ENCODE measurements around the gene ACTN1.

ACTN1 gene

DNA sequence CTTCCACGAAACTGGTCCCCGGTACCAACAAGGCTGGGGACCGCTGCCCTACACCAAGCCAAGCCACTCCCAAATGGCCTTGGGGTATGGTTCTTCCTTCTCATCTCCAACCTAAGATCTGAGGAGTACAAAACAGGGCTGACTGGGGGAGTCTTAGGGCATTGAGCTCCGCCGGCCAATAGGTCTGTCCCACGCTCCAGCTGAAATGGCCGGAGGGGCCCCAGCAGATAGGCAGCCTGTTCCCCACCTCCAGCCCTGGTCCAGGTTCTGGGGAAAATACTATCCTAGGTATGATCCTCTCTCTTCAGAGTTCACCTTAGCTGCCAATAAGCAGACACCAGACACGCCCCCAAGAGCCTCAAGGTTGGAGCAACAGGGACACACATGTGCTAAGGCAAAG lies 90.2 kb downstream of the ACTN1 start:
- no peak for DNase-seq
- ATAC-seq = no peak

DNA sequence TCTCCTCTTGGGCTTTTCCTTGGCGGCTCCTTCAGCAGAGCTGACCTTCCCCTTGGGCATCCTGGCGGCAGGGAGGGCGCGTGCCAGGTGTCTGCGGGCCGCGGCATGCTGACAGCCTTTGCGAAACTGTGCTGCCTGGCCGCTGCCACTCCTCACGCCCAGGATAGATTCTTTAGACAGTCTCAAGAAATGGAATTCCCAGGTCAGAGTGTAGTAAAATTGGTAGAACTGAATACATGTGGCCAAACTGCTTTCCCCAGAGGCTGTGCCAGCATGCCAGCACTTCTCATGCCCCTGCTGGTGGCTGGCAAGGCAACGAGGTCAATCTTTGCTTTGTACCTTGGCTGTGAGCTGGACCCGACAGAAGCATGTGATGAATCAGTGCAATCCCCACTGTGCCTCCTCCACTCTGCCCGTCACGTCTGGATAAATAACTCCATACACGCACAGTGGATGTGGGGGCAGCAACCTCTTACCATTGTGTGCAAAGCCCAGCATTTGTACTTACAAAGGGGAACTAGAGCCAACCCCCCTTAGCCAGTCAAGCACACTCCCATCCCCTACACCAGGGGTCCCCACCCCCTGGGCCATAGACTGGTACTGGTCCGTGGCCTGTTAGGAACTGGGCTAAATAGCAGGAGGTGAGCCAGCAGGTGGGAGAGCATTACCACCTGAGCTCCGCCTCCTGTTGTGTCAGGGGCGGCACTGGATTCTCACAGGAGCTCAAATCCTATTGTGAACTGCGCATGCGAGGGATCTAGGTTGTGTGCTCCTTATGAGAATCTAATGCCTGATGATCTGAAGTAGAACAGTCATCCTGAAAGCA lies 90.9 kb downstream of the ACTN1 start:
- DNase-seq (no peak), ATAC-seq (no peak)

DNA sequence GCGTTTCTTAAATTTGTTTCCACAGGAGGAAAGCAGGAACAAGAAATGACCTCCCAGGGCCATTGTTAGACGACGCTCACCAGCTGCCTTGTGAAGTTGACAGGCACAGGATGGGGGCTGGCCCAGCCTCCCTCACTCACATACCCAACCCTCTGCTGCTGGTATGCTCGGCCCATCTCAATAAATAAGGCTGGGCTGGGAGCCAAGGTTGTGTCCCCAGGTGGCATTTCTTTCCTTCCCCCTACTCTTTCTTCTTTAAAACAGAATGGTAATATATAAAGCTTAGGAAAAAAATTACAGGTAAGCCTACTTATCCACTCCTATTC lies 93.0 kb downstream of the ACTN1 start:
- ATAC-seq (no peak), DNase-seq (no peak)

DNA sequence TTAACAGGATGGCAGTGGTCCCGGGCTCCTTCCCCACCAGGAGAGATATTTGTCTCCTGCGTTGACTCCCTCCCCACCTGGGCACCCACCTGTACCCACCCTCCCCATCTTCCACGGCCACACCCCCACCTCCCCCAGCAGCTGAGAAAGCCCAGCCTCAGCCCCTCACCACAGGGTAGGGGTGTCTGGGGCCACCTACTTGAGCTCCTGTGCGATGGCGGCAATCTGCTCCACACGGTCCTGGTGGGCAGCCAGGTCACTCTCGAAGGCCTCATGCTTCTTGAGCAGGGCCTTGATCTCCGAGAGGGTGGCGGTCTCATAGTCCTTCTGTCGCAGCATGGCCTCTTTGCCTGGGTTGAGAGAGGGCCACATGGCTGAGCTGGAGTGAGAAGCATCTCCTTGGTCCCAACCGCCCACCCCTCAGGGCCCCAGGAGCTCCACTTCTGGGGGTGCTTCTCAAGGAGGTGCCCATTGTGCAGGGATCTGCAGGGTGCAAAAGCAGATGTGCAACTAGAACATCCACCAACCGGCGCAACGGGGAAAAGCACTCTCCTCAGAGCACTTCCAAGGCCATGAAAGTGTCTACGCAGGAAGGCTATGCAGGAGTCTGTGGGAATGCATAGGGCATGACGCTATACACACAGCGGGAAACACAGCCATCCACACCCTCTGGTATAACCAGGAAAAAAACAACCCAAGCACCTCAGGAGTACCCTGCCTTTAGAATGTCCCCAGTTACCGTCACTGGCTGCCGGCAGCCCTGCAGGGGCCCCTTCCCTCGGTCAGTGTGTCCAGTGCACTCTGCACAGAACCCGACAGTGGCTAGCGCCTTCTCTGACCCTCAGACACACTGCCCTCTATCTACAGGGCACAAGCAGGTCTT lies 93.6 kb downstream of the ACTN1 start:
- ATAC-seq (no peak), DNase-seq (no peak)

DNA sequence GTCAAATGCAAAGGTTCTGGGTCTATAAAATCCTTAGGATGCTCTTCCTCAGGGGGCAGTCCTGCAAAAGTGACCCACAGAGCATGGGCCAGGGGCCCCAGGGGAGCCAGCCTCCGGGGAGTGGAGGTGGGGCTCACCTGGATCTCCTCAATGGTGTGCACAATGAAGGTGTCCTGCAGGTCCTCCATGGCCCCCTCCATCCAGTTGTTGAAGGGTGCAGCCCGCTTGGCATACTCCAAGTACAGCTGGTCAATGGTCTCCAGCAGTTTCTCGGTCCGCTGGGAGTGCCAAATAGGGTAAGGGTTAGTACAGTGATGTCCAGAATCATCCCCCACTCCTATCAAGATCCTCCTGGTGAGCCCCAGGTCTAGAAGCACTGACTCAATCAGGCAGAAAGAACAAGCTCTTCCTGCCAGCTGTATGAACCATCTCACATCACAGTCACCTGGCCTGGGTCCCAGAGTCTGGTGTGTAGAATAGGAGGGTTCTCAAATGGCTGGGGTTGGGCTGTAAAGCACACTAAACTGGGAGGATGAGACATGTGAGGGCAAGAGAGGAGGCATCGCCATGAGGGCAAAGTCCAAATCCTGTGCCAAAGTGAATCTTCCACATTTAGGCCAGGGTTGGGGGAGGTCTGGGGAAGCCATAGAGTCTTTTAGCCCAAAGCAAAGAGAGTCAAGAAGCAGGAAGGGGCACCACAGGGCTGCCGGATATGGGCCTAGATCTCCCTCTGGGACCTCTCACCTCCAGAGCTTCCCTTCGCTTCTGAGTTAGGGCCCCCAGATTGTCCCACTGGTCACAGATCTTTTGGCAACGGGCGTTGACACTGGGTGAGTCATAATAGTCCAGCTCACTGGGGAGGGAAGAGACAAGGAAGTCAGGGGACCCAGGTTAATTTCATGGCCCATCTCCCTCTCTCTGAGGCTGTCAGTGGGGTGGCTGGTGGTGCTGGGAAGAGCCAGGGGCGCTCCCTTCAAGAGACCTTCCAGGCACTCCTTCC lies 94.8 kb downstream of the ACTN1 start:
- ATAC-seq = no peak
- no peak for DNase-seq

DNA sequence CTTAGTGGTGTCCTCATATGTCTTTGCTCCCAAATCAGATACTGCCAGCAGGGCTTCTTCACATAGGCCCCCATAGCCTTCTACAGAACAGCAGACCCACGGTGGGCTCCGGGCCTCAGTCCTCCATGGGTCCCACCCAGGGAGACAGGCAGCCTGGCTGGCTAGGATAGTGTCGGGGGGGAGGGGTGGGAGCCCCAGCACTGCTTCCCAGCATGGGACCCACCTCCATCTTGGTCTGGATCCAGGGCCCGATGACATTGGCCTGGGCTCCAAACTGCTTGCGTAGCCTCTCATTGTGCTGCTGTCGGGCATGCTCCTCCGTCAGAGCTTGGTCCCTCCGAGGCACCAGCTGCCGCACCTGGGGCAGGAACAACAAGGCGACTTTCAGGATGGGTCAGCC lies 96.9 kb downstream of the ACTN1 start:
- ATAC-seq (no peak), DNase-seq (no peak)

DNA sequence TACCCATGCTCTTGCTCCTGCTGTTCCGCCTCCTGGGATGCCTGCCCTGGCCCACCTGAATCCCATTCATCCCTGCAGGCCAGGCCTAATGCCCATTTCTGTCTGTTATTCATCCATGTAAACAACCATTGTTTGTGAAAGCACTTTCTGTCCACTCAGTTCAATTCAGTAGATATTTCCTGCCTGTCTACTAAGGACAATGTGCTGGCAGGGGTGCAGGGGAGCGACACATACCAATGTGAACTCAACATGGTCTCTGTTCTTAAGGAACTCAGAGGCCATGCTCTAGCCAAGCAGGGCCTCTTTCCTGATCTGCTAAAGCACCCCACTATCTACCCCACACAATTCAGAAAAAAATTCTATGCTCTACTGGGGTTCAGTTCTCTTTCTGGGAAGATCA lies 97.7 kb downstream of the ACTN1 start:
- no peak for ATAC-seq
- no peak for DNase-seq

DNA sequence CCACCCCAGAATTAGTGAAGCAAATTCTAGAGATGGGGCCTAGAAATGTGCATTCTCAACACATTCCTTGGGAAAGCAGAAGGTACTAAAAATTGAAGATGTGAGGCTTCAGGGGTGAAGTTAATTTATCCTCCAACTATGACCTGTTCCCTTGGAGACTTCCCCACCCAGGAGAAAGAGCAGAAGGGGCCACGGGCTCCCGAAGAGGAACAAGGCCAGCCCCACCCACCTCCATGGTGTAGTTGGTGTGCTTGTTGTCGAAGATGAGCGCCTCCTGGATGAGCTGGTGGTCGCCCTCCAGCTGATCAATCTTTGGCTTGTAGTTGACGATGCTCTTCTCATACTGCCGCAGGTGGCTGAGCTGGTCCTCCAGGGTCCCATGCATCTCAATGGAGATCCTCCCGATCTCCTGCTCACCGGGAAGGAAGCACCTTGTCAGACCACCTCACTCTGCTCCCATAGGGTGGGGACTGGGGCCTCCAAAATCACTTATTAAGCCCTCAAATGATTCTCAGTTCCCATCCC lies 98.5 kb downstream of the ACTN1 start:
- no peak for DNase-seq
- ATAC-seq = no peak

DNA sequence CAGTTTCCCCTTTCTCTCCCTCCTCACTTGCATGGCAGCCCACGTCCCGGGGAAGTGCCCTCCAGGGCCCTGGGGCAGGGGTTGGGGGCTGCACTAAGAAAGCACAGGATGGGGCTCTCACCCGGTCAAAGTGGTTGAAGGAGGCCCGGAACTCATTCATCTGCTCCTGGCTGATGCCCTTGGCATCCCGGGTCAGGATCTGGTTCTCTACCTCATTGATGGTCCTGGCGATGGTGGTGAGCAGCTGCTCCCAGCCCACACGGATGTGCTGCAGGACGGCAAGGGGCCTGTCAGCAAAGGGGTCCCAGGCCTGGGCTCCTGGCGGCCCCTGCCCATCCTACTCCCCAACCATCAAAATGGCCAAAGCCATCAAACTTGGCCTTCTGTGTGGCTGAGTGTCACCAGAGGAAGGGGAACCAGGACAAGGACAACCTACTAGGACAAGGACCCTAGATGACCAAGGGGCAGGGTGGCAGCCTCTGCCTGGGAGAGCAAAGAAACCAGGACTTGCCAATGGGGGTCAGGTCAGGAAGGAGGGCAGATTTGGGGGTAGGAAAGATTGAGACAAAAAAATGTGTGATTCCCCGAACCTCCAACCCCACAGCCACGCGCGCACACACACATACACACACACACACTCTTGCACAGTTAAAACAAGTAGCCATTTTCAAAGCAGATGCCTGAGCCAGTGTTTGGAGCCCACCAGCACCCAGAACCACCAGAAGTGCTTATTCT lies 99.1 kb downstream of the ACTN1 start:
- ATAC-seq (no peak), DNase-seq (no peak)

DNA sequence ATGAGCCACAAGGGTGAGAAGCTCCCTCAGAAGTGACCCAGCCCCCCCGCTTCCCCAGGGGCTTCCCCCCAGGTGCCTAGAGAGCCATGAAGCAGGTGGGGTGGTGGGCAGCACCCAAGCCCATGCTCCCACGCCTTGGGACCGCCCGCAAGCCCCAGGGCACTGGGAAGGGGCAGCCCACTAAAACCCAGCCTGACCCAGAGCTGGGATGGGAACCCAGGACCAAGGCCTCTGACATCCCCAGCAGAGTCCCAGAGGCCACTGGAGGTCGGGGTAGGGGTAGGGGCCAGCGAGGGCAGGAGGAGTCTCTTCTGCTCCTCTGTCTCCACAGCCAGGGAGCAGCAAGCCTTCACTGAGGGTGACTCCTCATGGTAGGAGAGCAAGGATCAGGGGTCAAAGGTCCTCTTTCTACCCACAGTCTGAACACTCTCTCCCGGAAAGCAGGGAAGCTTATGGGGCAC lies 99.8 kb downstream of the ACTN1 start:
- ATAC-seq (no peak), DNase-seq (no peak)

DNA sequence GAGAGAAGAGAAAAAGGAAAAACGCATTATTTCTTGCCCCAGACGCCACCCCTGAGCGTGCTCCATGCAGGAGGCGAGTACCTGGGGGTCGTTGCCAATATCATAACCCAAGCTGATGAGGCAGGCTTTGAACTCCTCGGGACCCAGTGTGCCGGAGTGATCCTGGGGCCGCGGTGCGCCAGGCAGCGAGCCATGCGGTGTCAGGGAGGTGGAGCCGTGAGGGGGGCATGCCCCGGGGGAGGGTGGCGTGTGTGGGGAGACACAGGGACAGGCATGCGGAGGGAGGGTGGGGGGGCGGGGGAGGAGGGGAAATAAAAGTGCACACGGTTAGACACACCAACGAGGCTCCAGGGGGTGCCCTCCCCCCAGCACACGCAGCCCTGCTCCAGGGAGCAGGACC lies 100.2 kb downstream of the ACTN1 start:
- no peak for DNase-seq

DNA sequence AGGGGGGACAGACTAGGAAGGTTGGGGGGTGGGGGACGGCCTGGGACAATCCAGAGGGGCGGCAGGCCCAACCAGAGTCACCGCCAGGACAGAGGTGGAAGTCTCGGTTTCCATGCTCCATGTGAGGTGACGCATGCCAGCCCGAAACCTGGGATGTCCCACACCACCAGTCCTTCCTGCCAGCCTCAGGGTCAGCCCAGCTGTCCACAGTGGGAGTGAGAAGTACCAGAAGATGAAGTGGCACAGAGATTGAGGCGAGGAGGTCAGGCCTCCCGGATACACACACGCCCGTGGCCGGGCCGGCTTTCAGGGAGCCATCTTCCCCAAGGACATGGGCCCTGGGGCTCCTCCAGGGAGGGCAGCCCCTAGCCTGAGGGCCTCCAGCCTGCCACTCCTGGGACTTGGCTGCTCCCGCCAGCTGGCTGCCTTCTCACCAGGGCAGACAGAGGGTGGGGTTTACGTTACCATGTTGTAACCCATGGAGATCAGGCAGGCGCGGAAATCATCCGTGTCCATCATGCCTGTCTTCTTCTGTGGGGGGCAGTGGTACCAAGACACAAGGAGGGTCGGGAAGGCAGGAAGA lies 101.0 kb downstream of the ACTN1 start:
- DNase-seq (no peak), ATAC-seq (no peak)

More for the DNA sequence above, 100.2 kb downstream of the ACTN1 start:
- ATAC-seq = no peak

DNA sequence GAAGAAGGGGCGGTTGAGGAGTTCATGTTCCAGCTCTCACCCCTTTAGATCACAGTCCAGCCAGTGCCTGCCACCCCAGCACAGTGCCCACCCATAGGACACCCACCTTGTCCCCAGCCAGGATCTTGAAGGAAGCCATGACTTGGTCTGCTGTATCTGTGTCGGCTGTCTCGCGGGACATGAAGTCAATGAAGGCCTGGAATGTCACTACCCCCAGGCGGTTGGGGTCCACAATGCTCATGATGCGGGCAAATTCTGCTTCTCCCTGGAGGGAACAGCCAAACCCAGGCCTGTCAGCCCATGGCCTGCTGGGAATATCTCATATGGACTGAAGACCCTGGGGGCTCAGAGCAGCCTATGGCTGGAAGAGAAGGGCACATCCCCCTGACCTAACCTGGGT lies 102.1 kb downstream of the ACTN1 start:
- no peak for ATAC-seq
- DNase-seq = no peak

DNA sequence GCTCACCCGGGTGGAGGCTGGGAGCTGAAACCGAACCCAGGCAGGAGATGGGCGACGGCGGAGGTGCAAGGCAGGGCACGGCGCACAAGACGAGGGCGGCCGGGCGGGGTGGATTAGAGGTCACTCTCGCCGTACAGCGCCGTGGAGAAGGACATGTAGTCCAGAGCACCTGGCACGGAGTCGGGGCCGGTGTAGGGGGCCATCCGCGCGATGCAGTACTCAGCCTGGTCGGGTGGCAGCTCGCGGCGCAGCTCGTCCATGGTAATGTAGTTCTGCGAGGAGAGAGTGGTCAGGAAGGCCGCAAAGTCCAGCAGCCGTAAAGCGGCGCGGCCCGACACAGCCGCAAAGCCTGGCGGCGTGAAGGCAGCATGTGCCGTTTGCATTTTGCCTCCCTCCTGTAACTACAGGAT lies 104.4 kb downstream of the ACTN1 start:
- ATAC-seq (no peak), DNase-seq (no peak)

DNA sequence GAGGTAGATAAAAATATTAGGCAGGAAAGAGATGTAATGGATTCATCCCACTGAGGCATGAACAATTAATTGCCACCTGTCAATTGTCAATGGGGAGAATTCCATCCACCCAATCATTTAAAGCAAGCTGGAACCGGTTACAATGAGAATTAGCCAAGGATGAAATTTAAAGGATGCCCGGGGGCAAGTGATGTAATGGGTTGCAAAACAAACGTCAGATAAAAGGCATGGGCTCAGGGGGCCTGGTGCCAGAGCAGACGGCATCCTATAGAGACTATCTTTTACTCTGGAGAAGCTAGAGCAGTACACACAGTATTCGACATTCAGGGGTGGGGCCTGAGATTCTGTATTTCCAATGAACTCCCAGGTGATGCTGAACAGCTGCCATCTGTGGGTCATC lies 105.7 kb downstream of the ACTN1 start:
- no peak for ATAC-seq
- DNase-seq = no peak

DNA sequence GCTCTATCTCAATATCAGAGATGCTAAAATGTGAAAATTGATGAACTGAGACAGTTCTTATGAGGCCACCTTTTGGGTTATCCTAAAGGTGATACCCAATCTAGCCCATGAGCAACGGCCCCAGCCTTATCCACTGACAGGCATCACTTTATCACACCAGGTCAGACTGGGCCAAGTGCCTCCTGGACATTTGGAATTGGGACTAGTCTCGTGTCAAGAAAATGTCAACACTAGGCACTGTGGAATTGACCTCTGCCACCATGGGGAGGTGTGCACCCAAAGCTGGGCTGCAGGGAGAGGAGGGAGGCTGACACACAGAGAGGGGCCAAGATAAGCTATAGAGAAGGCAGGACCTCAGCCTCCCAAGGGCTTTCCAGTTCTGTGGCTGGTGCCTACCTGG lies 107.7 kb downstream of the ACTN1 start:
- ATAC-seq (no peak), DNase-seq (no peak)

DNA sequence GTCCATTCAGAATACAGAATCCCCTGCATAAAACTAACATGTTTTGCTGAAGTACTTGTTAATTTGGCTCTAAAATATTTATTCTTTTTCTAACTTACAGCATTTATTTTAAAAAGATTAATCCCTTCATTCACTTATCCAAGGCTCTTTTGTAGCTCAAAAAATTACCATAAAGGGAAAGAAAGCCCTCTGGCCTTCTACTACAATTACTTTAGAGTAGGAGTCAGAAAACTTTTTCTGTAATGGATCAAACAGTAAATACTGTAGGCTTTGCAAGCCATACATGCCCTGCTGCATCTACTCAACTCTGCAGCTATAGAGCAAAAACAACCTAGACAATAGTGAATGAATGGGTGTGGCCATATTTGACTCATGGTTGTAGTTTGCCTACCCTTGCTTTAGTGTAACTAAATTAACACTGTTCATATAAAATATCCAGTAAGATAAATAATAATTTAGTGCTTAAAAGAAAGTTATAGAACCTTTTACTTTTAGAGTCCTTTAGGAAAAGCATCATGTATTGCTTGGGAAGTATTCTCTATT lies 112.0 kb downstream of the ACTN1 start:
- DNase-seq (no peak), ATAC-seq (no peak)

DNA sequence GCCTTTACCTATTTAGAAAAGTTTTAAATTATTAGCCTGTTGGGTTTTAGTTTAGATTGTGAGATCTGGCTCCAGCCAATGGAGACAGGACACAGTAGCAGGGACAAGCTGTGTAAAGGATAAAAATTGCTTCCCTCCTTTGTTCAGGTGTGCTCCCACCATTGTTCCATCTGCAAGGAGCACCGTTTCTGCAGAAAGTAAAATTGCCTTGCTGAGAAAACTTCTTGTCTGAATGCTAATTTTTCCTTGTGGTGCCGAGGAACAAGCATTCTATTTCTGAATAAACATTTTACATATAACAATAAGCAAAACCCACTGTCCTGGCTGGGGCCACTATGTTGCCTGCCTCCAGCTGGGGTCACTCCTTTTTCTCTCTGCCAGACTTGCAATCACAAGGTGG lies 113.6 kb downstream of the ACTN1 start:
- DNase-seq = no peak
- ATAC-seq = no peak

DNA sequence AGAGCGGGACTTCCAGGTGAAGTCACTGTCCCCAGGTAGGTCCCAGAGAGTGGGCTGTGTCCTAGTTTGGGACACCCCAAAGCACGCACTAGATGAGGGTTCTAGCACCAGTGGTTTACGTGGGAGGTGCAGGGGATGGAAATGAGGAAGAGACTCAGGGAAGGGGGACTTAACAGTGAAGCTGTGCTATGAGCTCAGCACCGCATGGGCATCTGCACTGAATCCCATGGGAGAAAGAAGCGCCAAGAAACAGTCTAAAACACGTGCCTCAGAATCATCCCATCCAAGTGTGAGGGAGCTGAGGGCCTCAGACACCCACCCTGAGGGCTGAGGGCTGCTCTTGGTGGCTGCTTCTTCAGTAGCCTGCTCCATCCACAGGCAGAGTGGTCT lies 114.7 kb downstream of the ACTN1 start:
- ATAC-seq = no peak
- no peak for DNase-seq

DNA sequence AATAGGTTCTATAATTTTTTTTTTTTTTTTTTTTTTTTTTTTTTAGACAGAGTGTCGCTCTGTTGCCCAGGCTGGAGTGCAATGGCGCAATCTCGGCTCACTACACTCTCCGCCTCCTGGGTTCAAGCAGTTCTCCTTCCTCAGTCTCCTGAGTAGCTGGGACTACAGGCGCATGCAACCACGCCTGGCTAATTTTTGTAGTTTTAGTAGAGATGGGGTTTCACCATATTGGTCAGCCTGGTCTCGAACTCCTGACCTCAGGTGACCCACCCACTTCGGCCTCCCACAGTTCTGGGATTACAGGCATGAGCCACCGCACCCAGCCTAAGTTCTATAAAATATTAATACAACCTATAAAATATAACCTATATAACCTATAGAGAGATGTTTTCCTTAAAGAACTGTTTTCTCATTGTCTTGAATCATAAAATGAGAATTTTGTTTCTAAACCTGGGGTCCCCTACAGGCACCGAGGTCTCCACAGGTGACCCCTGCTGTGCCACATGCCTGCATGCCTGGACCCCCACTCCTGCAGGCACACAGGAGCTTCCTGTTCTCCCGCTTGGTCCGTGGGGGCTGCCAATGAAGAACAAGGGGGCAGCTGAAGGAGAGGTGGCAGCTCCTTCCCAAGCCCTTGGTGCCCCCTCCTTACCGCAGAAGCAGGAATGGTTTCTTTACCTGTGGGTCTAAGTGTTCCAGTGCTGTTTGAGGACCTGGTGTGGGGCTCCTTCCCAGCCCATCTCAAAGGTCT lies 115.3 kb downstream of the ACTN1 start:
- ATAC-seq = no peak
- DNase-seq = no peak

All from stimulated activated naive CD8-positive, alpha-beta T cell treated with anti-CD3 and anti-CD28 coated beads, Interleukin-15, Interleukin-2, amounts not matched to agents 100 U/mL and 50 U/mL, for 24 hours (primary cell).